Mesendoderm (in vitro differentiated cells): Measurements from ENCODE around the gene PARK7.

Source experiments
- DNase-seq: peaks from one replicate; pipeline ENCODE4 v3.0.0; 2013
- H2AK5ac ChIP-seq: 2 replicates; pipeline ENCODE4 v1.6.1; 2013; ENCODE audit warnings: low read length, inconsistent platforms
- H2BK120ac ChIP-seq: 2 replicates; pipeline ENCODE4 v1.6.1; 2013; ENCODE audit warnings: low read depth, mild to moderate bottlenecking, low read length, moderate library complexity, mixed read lengths
- H2BK15ac ChIP-seq: replicated peaks from 2 replicates; pipeline ENCODE4 v1.6.1; 2013; ENCODE audit warnings: low read depth, mild to moderate bottlenecking, moderate library complexity
- H2BK5ac ChIP-seq: 2 replicates; pipeline ENCODE4 v1.6.1; 2013; ENCODE audit warnings: low read length, inconsistent platforms
- H3K18ac ChIP-seq: 2 replicates; pipeline ENCODE4 v1.6.1; 2013; ENCODE audit warnings: mild to moderate bottlenecking, low read length, mixed read lengths
- H3K23ac ChIP-seq: one replicate; pipeline ENCODE4 v1.6.1; 2013; ENCODE audit warnings: low read length
- H3K27ac ChIP-seq: 2 replicates; pipeline ENCODE4 v1.5.1; 2013; ENCODE audit warnings: low read depth, mild to moderate bottlenecking, inconsistent platforms, low read length, moderate library complexity
- H3K27me3 ChIP-seq: 2 replicates; pipeline ENCODE4 v1.6.1; 2013; ENCODE audit warnings: low read length, control low read depth, mild to moderate bottlenecking, inconsistent platforms; ENCODE audit not compliant: insufficient read depth, poor library complexity
- H3K36me3 ChIP-seq: 2 replicates; pipeline ENCODE4 v1.6.1; 2013; ENCODE audit warnings: low read length, inconsistent platforms; ENCODE audit not compliant: control insufficient read depth, insufficient read depth
- H3K4ac ChIP-seq: one replicate; pipeline ENCODE4 v1.6.1; 2013; ENCODE audit warnings: low read depth, mild to moderate bottlenecking, low read length, moderate library complexity
- H3K4me1 ChIP-seq: 2 replicates; pipeline ENCODE4 v1.6.1; 2013; ENCODE audit warnings: low read depth, low read length, inconsistent platforms; ENCODE audit not compliant: control insufficient read depth
- H3K4me2 ChIP-seq: 2 replicates; pipeline ENCODE4 v1.6.1; 2013; ENCODE audit warnings: low read length
- H3K4me3 ChIP-seq: 2 replicates; pipeline ENCODE4 v1.5.1; 2013; ENCODE audit warnings: mild to moderate bottlenecking, low read length
- H3K56ac ChIP-seq: one replicate; pipeline ENCODE4 v1.6.1; 2013; ENCODE audit warnings: low read length
- H3K79me1 ChIP-seq: 2 replicates; pipeline ENCODE4 v1.6.1; 2013; ENCODE audit warnings: low read length, inconsistent platforms
- H3K79me2 ChIP-seq: 2 replicates; pipeline ENCODE4 v1.6.1; 2013; ENCODE audit warnings: mild to moderate bottlenecking, low read length; ENCODE audit not compliant: control insufficient read depth, insufficient read depth
- H3K9ac ChIP-seq: 2 replicates; pipeline ENCODE4 v1.6.1; 2013; ENCODE audit warnings: low read length, inconsistent platforms
- H4K5ac ChIP-seq: one replicate; pipeline ENCODE4 v1.6.1; 2013; ENCODE audit warnings: low read length
- H4K8ac ChIP-seq: one replicate; pipeline ENCODE4 v1.6.1; 2013; ENCODE audit warnings: low read depth, mild to moderate bottlenecking, control low read depth, low read length, moderate library complexity
- WGBS: extraction: QIAGEN DNeasy Blood & Tissue Kit; methylation state at CpG from one replicate; pipeline ENCODE4 v1.1.7; 2013; ENCODE audit warnings: low lambda C conversion rate, missing lambda C conversion rate; ENCODE audit not compliant: insufficient coverage; ENCODE audit errors: extremely low coverage; 5-methylcytosine and 5-hydroxymethylcytosine counted together

The PARK7 gene

GRCh38 chr1:7985851-7986612 is 24.5 kb downstream of the PARK7 start:
- H2AK5ac ChIP-seq, result no peak overlapping the region
- no peak for DNase-seq
- H3K4me1 ChIP-seq, result peaks cover 2% of the 10 kb centered on the region
- no peak overlapping the region for H3K9ac ChIP-seq
- no peak overlapping the region for H3K4me2 ChIP-seq
- no peaks in the 10 kb centered on the region for H3K27me3 ChIP-seq
- H3K4ac ChIP-seq, result no peak overlapping the region
- H4K5ac ChIP-seq, result no peak overlapping the region
- H3K27ac ChIP-seq, result no peak overlapping the region
- H3K4me3 ChIP-seq, result no peak overlapping the region
- H3K36me3 ChIP-seq, result peaks cover 7% of the 10 kb centered on the region
- no peak overlapping the region for H2BK120ac ChIP-seq
- H3K56ac ChIP-seq, result no peak overlapping the region
- H3K79me2 ChIP-seq, result no peaks in the 10 kb centered on the region
- no peak overlapping the region for H4K8ac ChIP-seq
- WGBS, result no CpG with 5 or more reads among the region's 15 CpGs
- no peak overlapping the region for H3K18ac ChIP-seq
- H3K79me1 ChIP-seq, result peaks cover 2% of the 10 kb centered on the region
- H2BK15ac ChIP-seq, result no peak overlapping the region
- H2BK5ac ChIP-seq, result no peak overlapping the region
- H3K23ac ChIP-seq, result no peak overlapping the region

- H3K9ac ChIP-seq, result no peak overlapping the region
- no peak overlapping the region for H3K18ac ChIP-seq
- peaks cover 2% of the 10 kb centered on the region for H3K79me1 ChIP-seq
- WGBS, result no CpG with 5 or more reads among the region's 7 CpGs
- no peak overlapping the region for H2BK15ac ChIP-seq
- H2BK5ac ChIP-seq, result no peak overlapping the region
- DNase-seq, result no peak
- H3K23ac ChIP-seq, result no peak overlapping the region
- H3K27me3 ChIP-seq, result no peaks in the 10 kb centered on the region
- H3K79me2 ChIP-seq, result no peaks in the 10 kb centered on the region
- no peak overlapping the region for H3K4ac ChIP-seq
- H4K5ac ChIP-seq, result no peak overlapping the region
- H3K36me3 ChIP-seq, result peaks cover 7% of the 10 kb centered on the region
- no peak overlapping the region for H3K56ac ChIP-seq
- H4K8ac ChIP-seq, result no peak overlapping the region
- no peak overlapping the region for H2BK120ac ChIP-seq
- H3K4me3 ChIP-seq, result no peak overlapping the region
- H3K4me2 ChIP-seq, result no peak overlapping the region
- no peak overlapping the region for H2AK5ac ChIP-seq
- H3K4me1 ChIP-seq, result peaks cover 2% of the 10 kb centered on the region
- H3K27ac ChIP-seq, result no peak overlapping the region
Measured at GRCh38 chr1:7987528-7987927, 26.0 kb downstream of the PARK7 start.

- no peak overlapping the region for H4K5ac ChIP-seq
- H3K23ac ChIP-seq, result no peak overlapping the region
- no peak overlapping the region for H3K4me3 ChIP-seq
- no peak overlapping the region for H4K8ac ChIP-seq
- H2AK5ac ChIP-seq, result no peak overlapping the region
- peaks cover 2% of the 10 kb centered on the region for H3K79me1 ChIP-seq
- no peaks in the 10 kb centered on the region for H3K79me2 ChIP-seq
- H2BK120ac ChIP-seq, result no peak overlapping the region
- H3K18ac ChIP-seq, result no peak overlapping the region
- H3K27me3 ChIP-seq, result no peaks in the 10 kb centered on the region
- H3K36me3 ChIP-seq, result peaks cover 7% of the 10 kb centered on the region
- H3K56ac ChIP-seq, result no peak overlapping the region
- WGBS, result no CpG with 5 or more reads among the region's 1 CpG
- H3K9ac ChIP-seq, result no peak overlapping the region
- H2BK15ac ChIP-seq, result no peak overlapping the region
- peak; percentile 83 for DNase-seq
- H2BK5ac ChIP-seq, result no peak overlapping the region
- H3K4me2 ChIP-seq, result no peak overlapping the region
- H3K27ac ChIP-seq, result no peak overlapping the region
- peaks cover 2% of the 10 kb centered on the region for H3K4me1 ChIP-seq
- no peak overlapping the region for H3K4ac ChIP-seq
Measured at GRCh38 chr1:7988576-7988975, 27.1 kb downstream of the PARK7 start.

- H2BK15ac ChIP-seq, result no peak overlapping the region
- H2AK5ac ChIP-seq, result peak overlapping the region; percentile 88
Measured at GRCh38 chr1:7989762-7990428, 28.4 kb downstream of the PARK7 start.

GRCh38 chr1:7991504-7992440 is 30.3 kb downstream of the PARK7 start:
- Histone ChIP-seq H3K56ac (peak overlapping the region; percentile 0), H3K18ac (no peak overlapping the region), H3K27me3 (no peaks in the 10 kb centered on the region), H4K5ac (no peak overlapping the region), H3K23ac (no peak overlapping the region), H3K79me2 (no peaks in the 10 kb centered on the region), H2AK5ac (no peak overlapping the region), H3K4me3 (no peak overlapping the region), H2BK120ac (no peak overlapping the region), H3K4ac (no peak overlapping the region), H3K79me1 (no peaks in the 10 kb centered on the region), H2BK15ac (no peak overlapping the region), H2BK5ac (no peak overlapping the region), H3K36me3 (no peaks in the 10 kb centered on the region), H4K8ac (no peak overlapping the region), H3K27ac (peak overlapping the region; percentile 69), H3K9ac (no peak overlapping the region), H3K4me1 (peaks cover 2% of the 10 kb centered on the region), H3K4me2 (no peak overlapping the region)
- peak; percentile 99 for DNase-seq
- WGBS, result no CpG with 5 or more reads among the region's 18 CpGs

More at GRCh38 chr1:7989762-7990428, 28.4 kb downstream of the PARK7 start:
- peak overlapping the region; percentile 42 for H3K56ac ChIP-seq
- H3K36me3 ChIP-seq, result peaks cover 7% of the 10 kb centered on the region
- H4K5ac ChIP-seq, result no peak overlapping the region
- no peak overlapping the region for H3K4ac ChIP-seq
- H3K79me2 ChIP-seq, result no peaks in the 10 kb centered on the region
- no peak overlapping the region for H3K4me3 ChIP-seq
- no peak overlapping the region for H2BK5ac ChIP-seq
- H2BK120ac ChIP-seq, result no peak overlapping the region
- no peak overlapping the region for H3K23ac ChIP-seq
- no peak overlapping the region for H3K18ac ChIP-seq
- H3K4me2 ChIP-seq, result no peak overlapping the region
- no peaks in the 10 kb centered on the region for H3K27me3 ChIP-seq
- peaks cover 2% of the 10 kb centered on the region for H3K4me1 ChIP-seq
- H4K8ac ChIP-seq, result no peak overlapping the region
- no peak overlapping the region for H3K9ac ChIP-seq
- DNase-seq, result no peak
- H3K27ac ChIP-seq, result no peak overlapping the region
- no peaks in the 10 kb centered on the region for H3K79me1 ChIP-seq
- WGBS, result no CpG with 5 or more reads among the region's 2 CpGs
